IMR-90 (cell line): Measurements from ENCODE around the gene PHIP.

ENCODE experiments used
- BHLHE40 ChIP-seq: fragments of 150-350 bp; IDR thresholded peaks from 2 replicates; pipeline ENCODE4 v1.6.1; 2016; ENCODE audit warnings: mild to moderate bottlenecking, low read depth, low read length
- CEBPB ChIP-seq: IDR thresholded peaks from 2 replicates; pipeline ENCODE4 v1.6.1; 2012; ENCODE audit warnings: low read depth, low read length, improper control_type of control experiment
- CHD1 ChIP-seq: IDR thresholded peaks from 2 replicates; pipeline ENCODE4 v1.6.1; 2012; ENCODE audit warnings: low read depth, low read length, improper control_type of control experiment
- CTCF ChIP-seq: conservative IDR thresholded peaks from 2 replicates; pipeline ENCODE4 v1.5.1; 2012; ENCODE audit warnings: mild to moderate bottlenecking, low read depth, low read length, improper control_type of control experiment
- FOS ChIP-seq: fragments of 150-350 bp; IDR thresholded peaks from 2 replicates; pipeline ENCODE4 v1.6.1; 2016; ENCODE audit warnings: low read depth, low read length
- MAZ ChIP-seq: IDR thresholded peaks from 2 replicates; pipeline ENCODE4 v1.6.1; 2012; ENCODE audit warnings: low read depth, mild to moderate bottlenecking, low read length, improper control_type of control experiment, moderate library complexity, borderline replicate concordance
- MXI1 ChIP-seq: IDR thresholded peaks from 2 replicates; pipeline ENCODE4 v1.6.1; 2012; ENCODE audit warnings: low read depth, mild to moderate bottlenecking, low read length, moderate library complexity, borderline replicate concordance
- POLR2A ChIP-seq: IDR thresholded peaks from 2 replicates; pipeline ENCODE4 v1.6.1; 2012; ENCODE audit warnings: mild to moderate bottlenecking, low read depth, low read length
- RAD21 ChIP-seq: IDR thresholded peaks from 2 replicates; pipeline ENCODE4 v1.6.1; 2012; ENCODE audit warnings: low read length, improper control_type of control experiment
- RCOR1 ChIP-seq: IDR thresholded peaks from 2 replicates; pipeline ENCODE4 v1.6.1; 2012; ENCODE audit warnings: mild to moderate bottlenecking, low read length, improper control_type of control experiment; ENCODE audit not compliant: insufficient replicate concordance
- RFX5 ChIP-seq: IDR thresholded peaks from 2 replicates; pipeline ENCODE4 v1.8.0; 2012; ENCODE audit warnings: low read depth, mild to moderate bottlenecking, low read length, moderate library complexity
- SMC3 ChIP-seq: fragments of 150-350 bp; IDR thresholded peaks from 2 replicates; pipeline ENCODE4 v1.6.1; 2016; ENCODE audit warnings: low read depth, mild to moderate bottlenecking, antibody characterized with exemption, low read length, moderate library complexity
- USF2 ChIP-seq: fragments of 150-350 bp; IDR thresholded peaks from 2 replicates; pipeline ENCODE4 v1.6.1; 2017; ENCODE audit warnings: mild to moderate bottlenecking, antibody characterized with exemption, low read length, low read depth
- TF ChIP-seq, protein P1 (sequence below): fragments of 150-350 bp; IDR thresholded peaks from 2 replicates; pipeline ENCODE4 v1.6.1; 2016; ENCODE audit warnings: low read depth, mild to moderate bottlenecking, low read length, moderate library complexity, borderline replicate concordance

DNA sequence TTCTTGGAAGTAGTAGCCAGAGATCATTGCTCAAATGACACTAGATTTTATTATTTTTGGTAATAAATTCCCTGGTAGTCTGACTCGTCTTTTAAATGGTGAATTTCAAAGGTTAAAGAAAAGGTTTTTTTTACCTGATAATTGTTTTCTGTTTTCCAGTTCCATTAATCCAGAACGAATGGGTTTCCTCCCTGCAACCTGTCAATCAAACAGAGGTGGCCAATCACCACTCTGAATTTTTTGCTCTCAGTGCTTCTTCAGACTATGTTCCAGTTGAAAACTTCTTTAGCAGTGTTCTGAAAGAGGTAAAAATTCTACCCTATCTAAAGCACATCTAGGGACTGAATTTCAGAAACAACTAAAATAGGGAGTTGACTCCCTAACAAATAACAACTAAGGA is 73.8 kb downstream of the PHIP start:
- TF ChIP-seq POLR2A (no peak), CHD1 (no peak), CTCF (no peak), USF2 (no peak), CEBPB (no peak), MXI1 (no peak), RFX5 (no peak), MAZ (no peak), FOS (no peak), BHLHE40 (no peak), RAD21 (no peak), SMC3 (no peak), RCOR1 (no peak)
- TF ChIP-seq, protein P1, sequence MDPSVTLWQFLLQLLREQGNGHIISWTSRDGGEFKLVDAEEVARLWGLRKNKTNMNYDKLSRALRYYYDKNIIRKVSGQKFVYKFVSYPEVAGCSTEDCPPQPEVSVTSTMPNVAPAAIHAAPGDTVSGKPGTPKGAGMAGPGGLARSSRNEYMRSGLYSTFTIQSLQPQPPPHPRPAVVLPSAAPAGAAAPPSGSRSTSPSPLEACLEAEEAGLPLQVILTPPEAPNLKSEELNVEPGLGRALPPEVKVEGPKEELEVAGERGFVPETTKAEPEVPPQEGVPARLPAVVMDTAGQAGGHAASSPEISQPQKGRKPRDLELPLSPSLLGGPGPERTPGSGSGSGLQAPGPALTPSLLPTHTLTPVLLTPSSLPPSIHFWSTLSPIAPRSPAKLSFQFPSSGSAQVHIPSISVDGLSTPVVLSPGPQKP, result no peak
